HepG2 (cell line): ENCODE results near the gene PSPH. TPM values are rescaled to one million over a fixed set of nuclear protein-coding genes. Genes with fewer than 3 reads are reported as not detected.

Experiments
- EZH2 ChIP-seq: conservative IDR thresholded peaks from 2 replicates; pipeline ENCODE4 v1.6.1; 2012; ENCODE audit warnings: mild to moderate bottlenecking, low read depth, low read length, moderate library complexity
- FOSL2 ChIP-seq: sonication (generic); formaldehyde crosslinking; IDR thresholded peaks from 2 replicates; pipeline ENCODE4 v1.4.0; 2020; ENCODE audit warnings: missing genetic modification reagents
- FOXK2 ChIP-seq: fragments of 450-650 bp; IDR thresholded peaks from 2 replicates; pipeline ENCODE4 v1.6.1; 2016
- HNRNPH1 ChIP-seq: fragments of 200-400 bp; formaldehyde crosslinking; optimal IDR thresholded peaks from 2 replicates; pipeline ENCODE3; 2017; ENCODE audit warnings: mild to moderate bottlenecking, low read depth, low read length
- KDM1A ChIP-seq: IDR thresholded peaks from 2 replicates; pipeline ENCODE4 v1.6.1; 2016; ENCODE audit warnings: missing compliant biosample characterization
- KLF15 ChIP-seq: sonication (generic); formaldehyde crosslinking; IDR thresholded peaks from 2 replicates; pipeline ENCODE4 v1.8.1; 2023; ENCODE audit warnings: borderline replicate concordance, mild to moderate bottlenecking, inconsistent platforms, missing genetic modification reagents, mixed read lengths
- PHF5A ChIP-seq: IDR thresholded peaks from one replicate; pipeline ENCODE4 v1.6.1; 2018; ENCODE audit warnings: low read depth, missing genetic modification reagents; ENCODE audit not compliant: unreplicated experiment
- PRMT3 ChIP-seq: sonication (generic); formaldehyde crosslinking; IDR thresholded peaks from 2 replicates; pipeline ENCODE4 v1.8.1; 2022; ENCODE audit warnings: low read depth, mild to moderate bottlenecking, moderate library complexity, missing genetic modification reagents, borderline replicate concordance
- SNRNP70 ChIP-seq: fragments of 200-400 bp; formaldehyde crosslinking; IDR thresholded peaks from 2 replicates; pipeline ENCODE4 v1.6.1; 2017; ENCODE audit warnings: mild to moderate bottlenecking, low read depth, low read length, moderate library complexity
- ZBTB20 ChIP-seq: sonication (generic); formaldehyde crosslinking; IDR thresholded peaks from 2 replicates; pipeline ENCODE4 v1.8.1; 2023; ENCODE audit warnings: missing genetic modification reagents, low read depth, mild to moderate bottlenecking, borderline replicate concordance
- ZFYVE20 ChIP-seq: sonication (generic); formaldehyde crosslinking; IDR thresholded peaks from 2 replicates; pipeline ENCODE4 v1.8.0; 2023; ENCODE audit warnings: low read depth, mild to moderate bottlenecking, moderate library complexity, missing genetic modification reagents, borderline replicate concordance
- ZNF619 ChIP-seq: sonication (generic); formaldehyde crosslinking; IDR thresholded peaks from 2 replicates; pipeline ENCODE4 v1.4.0; 2020; ENCODE audit warnings: mild to moderate bottlenecking, missing genetic modification reagents
- ZNF709 ChIP-seq: sonication (generic); formaldehyde crosslinking; IDR thresholded peaks from 2 replicates; pipeline ENCODE4 v1.5.0; 2020; ENCODE audit warnings: mild to moderate bottlenecking, missing genetic modification reagents
- ZSCAN25 ChIP-seq: sonication (generic); formaldehyde crosslinking; IDR thresholded peaks from 2 replicates; pipeline ENCODE4 v1.8.0; 2022; ENCODE audit warnings: mild to moderate bottlenecking, missing genetic modification reagents
- polyA plus RNA-seq, 8 experiments: library from polyadenylated mRNA; depleted of rRNA in 3 of 8; stranded (reverse) in 7 of 8; unstranded in 1 of 8; fragments of >200 nt; fragmentation: Illumina TruSeq in 4 of 8; extraction: Trizol in 4 of 8; gene quantifications; 2 replicates each; pipeline versions ENCODE4 v1.2.1 to v1.2.3, GENCODE V29; 2011 to 2016; ENCODE audit warnings: low read depth in 4 of 8, missing spikeins in 1 of 8, mixed read lengths in 1 of 8; ENCODE audit not compliant: insufficient read depth in 1 of 8
- total RNA-seq, 5 experiments: library from RNA; depleted of rRNA; stranded (reverse); fragments of >200 nt; fragmentation: Illumina TruSeq; extraction: Trizol; gene quantifications; 2 replicates each; pipeline ENCODE4 v1.2.3, GENCODE V29; 2016; ENCODE audit warnings: low read depth in 1 of 5
- TF ChIP-seq, protein P1 (sequence below): IDR thresholded peaks from 2 replicates; pipeline ENCODE4 v1.6.1; 2016; ENCODE audit warnings: mild to moderate bottlenecking
- TF ChIP-seq, protein P2 (sequence below): sonication (generic); formaldehyde crosslinking; IDR thresholded peaks from 2 replicates; pipeline ENCODE4 v1.9.0; 2021; ENCODE audit warnings: missing genetic modification reagents, borderline replicate concordance
- TF ChIP-seq, protein P3 (sequence below): sonication (generic); formaldehyde crosslinking; IDR thresholded peaks from 2 replicates; pipeline ENCODE4 v1.5.0; 2020; ENCODE audit warnings: mild to moderate bottlenecking, missing genetic modification reagents
- TF ChIP-seq, protein P4 (sequence below): IDR thresholded peaks from 2 replicates; pipeline ENCODE4 v1.6.1; 2018; ENCODE audit warnings: missing genetic modification reagents
- TF ChIP-seq, protein P5 (sequence below): sonication (generic); formaldehyde crosslinking; IDR thresholded peaks from 2 replicates; pipeline ENCODE4 v1.4.0; 2020; ENCODE audit warnings: mild to moderate bottlenecking, missing genetic modification reagents
- TF ChIP-seq, protein P6 (sequence below): sonication (generic); formaldehyde crosslinking; conservative IDR thresholded peaks from 2 replicates; pipeline ENCODE4 v1.8.0; 2022; ENCODE audit warnings: missing genetic modification reagents

PSPH gene
- total and polyA plus RNA-seq, 2 of the 13 experiments (the other 11 are each of a cell fraction or from before 2014, with no cell fraction given): 85.5 to 124 TPM

DNA sequence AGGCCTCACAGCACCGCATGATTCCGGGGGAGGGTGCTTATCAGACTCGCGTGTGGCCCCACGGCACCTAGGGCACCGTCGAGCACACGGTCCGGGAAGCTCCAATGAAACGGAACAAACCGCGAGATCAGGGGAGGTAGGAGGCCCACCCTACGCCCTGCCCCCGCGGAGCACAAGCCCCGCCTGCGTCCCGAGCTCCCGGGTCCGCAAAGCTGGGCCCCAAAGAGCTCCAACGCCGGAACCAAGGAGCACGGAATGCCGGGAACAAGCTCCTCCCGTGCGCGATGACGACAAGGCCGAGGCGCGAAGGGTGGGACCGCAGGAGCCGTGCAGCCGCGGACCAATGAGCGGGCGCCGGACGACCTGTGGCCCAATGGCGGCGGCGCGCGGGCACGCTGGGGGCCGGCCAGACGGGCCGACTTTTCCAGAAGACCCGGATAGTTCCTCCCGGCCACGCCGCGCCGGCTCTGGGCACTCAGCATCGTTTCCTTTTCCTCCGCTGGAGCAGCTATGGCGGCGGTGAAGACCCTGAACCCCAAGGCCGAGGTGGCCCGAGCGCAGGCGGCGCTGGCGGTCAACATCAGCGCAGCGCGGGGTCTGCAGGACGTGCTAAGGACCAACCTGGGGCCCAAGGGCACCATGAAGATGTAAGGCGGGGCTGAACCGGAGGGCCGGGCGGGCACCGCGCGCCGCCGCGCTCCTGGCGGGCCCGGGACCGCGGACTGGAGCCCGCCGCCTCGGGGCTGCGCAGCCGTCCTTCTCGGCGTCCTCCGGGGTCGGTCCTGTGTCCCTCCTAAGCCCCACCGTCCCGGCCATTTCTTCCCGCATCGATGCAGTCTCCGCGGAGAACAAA is at the start of gene PSPH, which contains the start of gene CCT6A (continued):
- TF ChIP-seq PHF5A (CRISPR knock-in tag) (peak; percentile 25), SNRNP70 (no peak), FOSL2 (CRISPR knock-in tag) (peak; percentile 44; the same call in 1 of the 2 replicates), PRMT3 (no peak), KDM1A (no peak), ZNF619 (peak; percentile 30; the same call in 1 of the 2 replicates), ZBTB20 (peak; percentile 78; the same call in 1 of the 2 replicates), ZNF709 (CRISPR knock-in tag) (peak; percentile 72; the same call in 1 of the 2 replicates), KLF15 (CRISPR knock-in tag) (peak; percentile 72; the same call in 1 of the 2 replicates), ZSCAN25 (CRISPR knock-in tag) (no peak), ZFYVE20 (CRISPR knock-in tag) (no peak), FOXK2 (no peak), EZH2 (no peak), HNRNPH1 (no peak)
- TF ChIP-seq, protein P1, sequence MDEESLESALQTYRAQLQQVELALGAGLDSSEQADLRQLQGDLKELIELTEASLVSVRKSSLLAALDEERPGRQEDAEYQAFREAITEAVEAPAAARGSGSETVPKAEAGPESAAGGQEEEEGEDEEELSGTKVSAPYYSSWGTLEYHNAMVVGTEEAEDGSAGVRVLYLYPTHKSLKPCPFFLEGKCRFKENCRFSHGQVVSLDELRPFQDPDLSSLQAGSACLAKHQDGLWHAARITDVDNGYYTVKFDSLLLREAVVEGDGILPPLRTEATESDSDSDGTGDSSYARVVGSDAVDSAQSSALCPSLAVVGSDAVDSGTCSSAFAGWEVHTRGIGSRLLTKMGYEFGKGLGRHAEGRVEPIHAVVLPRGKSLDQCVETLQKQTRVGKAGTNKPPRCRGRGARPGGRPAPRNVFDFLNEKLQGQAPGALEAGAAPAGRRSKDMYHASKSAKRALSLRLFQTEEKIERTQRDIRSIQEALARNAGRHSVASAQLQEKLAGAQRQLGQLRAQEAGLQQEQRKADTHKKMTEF: peak; percentile 84
- TF ChIP-seq, protein P2, sequence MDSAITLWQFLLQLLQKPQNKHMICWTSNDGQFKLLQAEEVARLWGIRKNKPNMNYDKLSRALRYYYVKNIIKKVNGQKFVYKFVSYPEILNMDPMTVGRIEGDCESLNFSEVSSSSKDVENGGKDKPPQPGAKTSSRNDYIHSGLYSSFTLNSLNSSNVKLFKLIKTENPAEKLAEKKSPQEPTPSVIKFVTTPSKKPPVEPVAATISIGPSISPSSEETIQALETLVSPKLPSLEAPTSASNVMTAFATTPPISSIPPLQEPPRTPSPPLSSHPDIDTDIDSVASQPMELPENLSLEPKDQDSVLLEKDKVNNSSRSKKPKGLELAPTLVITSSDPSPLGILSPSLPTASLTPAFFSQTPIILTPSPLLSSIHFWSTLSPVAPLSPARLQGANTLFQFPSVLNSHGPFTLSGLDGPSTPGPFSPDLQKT (CRISPR knock-in tag): no peak
- TF ChIP-seq, protein P3, sequence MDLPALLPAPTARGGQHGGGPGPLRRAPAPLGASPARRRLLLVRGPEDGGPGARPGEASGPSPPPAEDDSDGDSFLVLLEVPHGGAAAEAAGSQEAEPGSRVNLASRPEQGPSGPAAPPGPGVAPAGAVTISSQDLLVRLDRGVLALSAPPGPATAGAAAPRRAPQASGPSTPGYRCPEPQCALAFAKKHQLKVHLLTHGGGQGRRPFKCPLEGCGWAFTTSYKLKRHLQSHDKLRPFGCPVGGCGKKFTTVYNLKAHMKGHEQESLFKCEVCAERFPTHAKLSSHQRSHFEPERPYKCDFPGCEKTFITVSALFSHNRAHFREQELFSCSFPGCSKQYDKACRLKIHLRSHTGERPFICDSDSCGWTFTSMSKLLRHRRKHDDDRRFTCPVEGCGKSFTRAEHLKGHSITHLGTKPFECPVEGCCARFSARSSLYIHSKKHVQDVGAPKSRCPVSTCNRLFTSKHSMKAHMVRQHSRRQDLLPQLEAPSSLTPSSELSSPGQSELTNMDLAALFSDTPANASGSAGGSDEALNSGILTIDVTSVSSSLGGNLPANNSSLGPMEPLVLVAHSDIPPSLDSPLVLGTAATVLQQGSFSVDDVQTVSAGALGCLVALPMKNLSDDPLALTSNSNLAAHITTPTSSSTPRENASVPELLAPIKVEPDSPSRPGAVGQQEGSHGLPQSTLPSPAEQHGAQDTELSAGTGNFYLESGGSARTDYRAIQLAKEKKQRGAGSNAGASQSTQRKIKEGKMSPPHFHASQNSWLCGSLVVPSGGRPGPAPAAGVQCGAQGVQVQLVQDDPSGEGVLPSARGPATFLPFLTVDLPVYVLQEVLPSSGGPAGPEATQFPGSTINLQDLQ: peak; percentile 41; the same call in 1 of the 2 replicates
- TF ChIP-seq, protein P4, sequence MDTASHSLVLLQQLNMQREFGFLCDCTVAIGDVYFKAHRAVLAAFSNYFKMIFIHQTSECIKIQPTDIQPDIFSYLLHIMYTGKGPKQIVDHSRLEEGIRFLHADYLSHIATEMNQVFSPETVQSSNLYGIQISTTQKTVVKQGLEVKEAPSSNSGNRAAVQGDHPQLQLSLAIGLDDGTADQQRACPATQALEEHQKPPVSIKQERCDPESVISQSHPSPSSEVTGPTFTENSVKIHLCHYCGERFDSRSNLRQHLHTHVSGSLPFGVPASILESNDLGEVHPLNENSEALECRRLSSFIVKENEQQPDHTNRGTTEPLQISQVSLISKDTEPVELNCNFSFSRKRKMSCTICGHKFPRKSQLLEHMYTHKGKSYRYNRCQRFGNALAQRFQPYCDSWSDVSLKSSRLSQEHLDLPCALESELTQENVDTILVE (CRISPR knock-in tag): peak; percentile 96
- TF ChIP-seq, protein P5, sequence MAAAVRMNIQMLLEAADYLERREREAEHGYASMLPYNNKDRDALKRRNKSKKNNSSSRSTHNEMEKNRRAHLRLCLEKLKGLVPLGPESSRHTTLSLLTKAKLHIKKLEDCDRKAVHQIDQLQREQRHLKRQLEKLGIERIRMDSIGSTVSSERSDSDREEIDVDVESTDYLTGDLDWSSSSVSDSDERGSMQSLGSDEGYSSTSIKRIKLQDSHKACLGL (CRISPR knock-in tag): peak; percentile 89
- TF ChIP-seq, protein P6, sequence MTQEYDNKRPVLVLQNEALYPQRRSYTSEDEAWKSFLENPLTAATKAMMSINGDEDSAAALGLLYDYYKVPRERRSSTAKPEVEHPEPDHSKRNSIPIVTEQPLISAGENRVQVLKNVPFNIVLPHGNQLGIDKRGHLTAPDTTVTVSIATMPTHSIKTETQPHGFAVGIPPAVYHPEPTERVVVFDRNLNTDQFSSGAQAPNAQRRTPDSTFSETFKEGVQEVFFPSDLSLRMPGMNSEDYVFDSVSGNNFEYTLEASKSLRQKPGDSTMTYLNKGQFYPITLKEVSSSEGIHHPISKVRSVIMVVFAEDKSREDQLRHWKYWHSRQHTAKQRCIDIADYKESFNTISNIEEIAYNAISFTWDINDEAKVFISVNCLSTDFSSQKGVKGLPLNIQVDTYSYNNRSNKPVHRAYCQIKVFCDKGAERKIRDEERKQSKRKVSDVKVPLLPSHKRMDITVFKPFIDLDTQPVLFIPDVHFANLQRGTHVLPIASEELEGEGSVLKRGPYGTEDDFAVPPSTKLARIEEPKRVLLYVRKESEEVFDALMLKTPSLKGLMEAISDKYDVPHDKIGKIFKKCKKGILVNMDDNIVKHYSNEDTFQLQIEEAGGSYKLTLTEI (CRISPR knock-in tag): no peak
